HEK293 (cell line): ENCODE data around the gene SELENOS.

Experiments
- BCL11B ChIP-seq: fragments of 450-650 bp; formaldehyde crosslinking; IDR thresholded peaks from 2 replicates; pipeline ENCODE4 v1.5.1; 2016; ENCODE audit warnings: low read depth, missing biosample characterization, missing genetic modification characterization
- GLIS1 ChIP-seq: fragments of 450-650 bp; formaldehyde crosslinking; IDR thresholded peaks from 2 replicates; pipeline ENCODE4 v1.5.1; 2016; ENCODE audit warnings: missing biosample characterization, missing genetic modification characterization
- HIC1 ChIP-seq: fragments of 450-650 bp; formaldehyde crosslinking; IDR thresholded peaks from 2 replicates; pipeline ENCODE4 v1.5.1; 2016; ENCODE audit warnings: missing biosample characterization, missing genetic modification characterization
- KLF17 ChIP-seq: fragments of 450-650 bp; formaldehyde crosslinking; IDR thresholded peaks from 2 replicates; pipeline ENCODE4 v1.5.1; 2016; ENCODE audit warnings: missing biosample characterization, missing genetic modification characterization
- MZF1 ChIP-seq: fragments of 450-650 bp; formaldehyde crosslinking; IDR thresholded peaks from 2 replicates; pipeline ENCODE4 v1.5.1; 2017; ENCODE audit warnings: missing biosample characterization, missing genetic modification characterization, borderline replicate concordance
- SETDB1 ChIP-seq: IDR thresholded peaks from one replicate; pipeline ENCODE4 v1.6.1; 2017; ENCODE audit warnings: mild to moderate bottlenecking, low read length, moderate library complexity, mixed read lengths; ENCODE audit not compliant: insufficient read length
- ZBTB10 ChIP-seq: fragments of 450-650 bp; formaldehyde crosslinking; IDR thresholded peaks from 2 replicates; pipeline ENCODE4 v1.5.1; 2016; ENCODE audit warnings: missing biosample characterization, missing genetic modification characterization
- ZFHX2 ChIP-seq: fragments of 450-650 bp; formaldehyde crosslinking; conservative IDR thresholded peaks from 2 replicates; pipeline ENCODE4 v1.5.1; 2016; ENCODE audit warnings: missing biosample characterization, missing genetic modification characterization
- ZFP69B ChIP-seq: fragments of 450-650 bp; formaldehyde crosslinking; IDR thresholded peaks from 2 replicates; pipeline ENCODE4 v1.5.1; 2016; ENCODE audit warnings: missing biosample characterization, missing genetic modification characterization
- ZIC2 ChIP-seq: fragments of 450-650 bp; formaldehyde crosslinking; IDR thresholded peaks from 2 replicates; pipeline ENCODE4 v1.5.1; 2016; ENCODE audit warnings: missing biosample characterization, missing genetic modification characterization
- ZNF114 ChIP-seq: fragments of 450-650 bp; formaldehyde crosslinking; IDR thresholded peaks from 2 replicates; pipeline ENCODE4 v1.5.0; 2017; ENCODE audit warnings: missing biosample characterization, missing genetic modification characterization
- ZNF433 ChIP-seq: fragments of 450-650 bp; formaldehyde crosslinking; IDR thresholded peaks from 2 replicates; pipeline ENCODE4 v1.5.1; 2016; ENCODE audit warnings: missing biosample characterization, missing genetic modification characterization, low read depth
- ZNF518A ChIP-seq: fragments of 450-650 bp; formaldehyde crosslinking; conservative IDR thresholded peaks from 2 replicates; pipeline ENCODE4 v1.5.1; 2016; ENCODE audit warnings: low read depth, missing biosample characterization, missing genetic modification characterization
- ZNF624 ChIP-seq: fragments of 450-650 bp; formaldehyde crosslinking; IDR thresholded peaks from 2 replicates; pipeline ENCODE4 v1.5.1; 2017; ENCODE audit warnings: missing biosample characterization, missing genetic modification characterization
- ZNF660 ChIP-seq: fragments of 450-650 bp; IDR thresholded peaks from 2 replicates; pipeline ENCODE4 v1.5.1; 2018; ENCODE audit warnings: missing biosample characterization, mild to moderate bottlenecking, missing genetic modification characterization
- TF ChIP-seq, protein P1 (sequence below): fragments of 450-650 bp; formaldehyde crosslinking; IDR thresholded peaks from 2 replicates; pipeline ENCODE4 v1.5.1; 2016; ENCODE audit warnings: missing biosample characterization, missing genetic modification characterization
- TF ChIP-seq, protein P2 (sequence below): fragments of 450-650 bp; formaldehyde crosslinking; IDR thresholded peaks from 2 replicates; pipeline ENCODE4 v1.5.1; 2016; ENCODE audit warnings: missing biosample characterization, missing genetic modification characterization
- TF ChIP-seq, protein P3 (sequence below): fragments of 450-650 bp; formaldehyde crosslinking; IDR thresholded peaks from 2 replicates; pipeline ENCODE4 v1.5.1; 2016; ENCODE audit warnings: missing biosample characterization, missing genetic modification characterization
- TF ChIP-seq, protein P4 (sequence below): fragments of 450-650 bp; formaldehyde crosslinking; IDR thresholded peaks from 2 replicates; pipeline ENCODE4 v1.5.1; 2016; ENCODE audit warnings: missing biosample characterization, missing genetic modification characterization

Gene SELENOS

GRCh38 chr15:101294731-101295606, 17.7 kb upstream of the SELENOS start, which contains the start of gene SNRPA1 (continued):
- TF ChIP-seq HIC1 (tag by site-specific recombination) (no peak; the same call in 1 of the 2 replicates), ZBTB10 (tag by site-specific recombination) (peak; percentile 96), ZNF433 (tag by site-specific recombination) (no peak), MZF1 (tag by site-specific recombination) (peak; percentile 22; the same call in 1 of the 2 replicates), ZNF518A (tag by site-specific recombination) (peak; percentile 67), ZFHX2 (tag by site-specific recombination) (peak; percentile 92), BCL11B (tag by site-specific recombination) (0 out of 2 replicates have a peak, but pooled peaks have one; percentile 27), ZIC2 (tag by site-specific recombination) (peak; percentile 61), ZNF114 (tag by site-specific recombination) (no peak), SETDB1 (no peak), ZNF624 (tag by site-specific recombination) (no peak), ZNF660 (peak; percentile 21; the same call in 1 of the 2 replicates), ZFP69B (peak; percentile 63), KLF17 (tag by site-specific recombination) (0 out of 2 replicates have a peak, but pooled peaks have one; percentile 77), GLIS1 (tag by site-specific recombination) (peak; percentile 71)
- TF ChIP-seq, protein P1, sequence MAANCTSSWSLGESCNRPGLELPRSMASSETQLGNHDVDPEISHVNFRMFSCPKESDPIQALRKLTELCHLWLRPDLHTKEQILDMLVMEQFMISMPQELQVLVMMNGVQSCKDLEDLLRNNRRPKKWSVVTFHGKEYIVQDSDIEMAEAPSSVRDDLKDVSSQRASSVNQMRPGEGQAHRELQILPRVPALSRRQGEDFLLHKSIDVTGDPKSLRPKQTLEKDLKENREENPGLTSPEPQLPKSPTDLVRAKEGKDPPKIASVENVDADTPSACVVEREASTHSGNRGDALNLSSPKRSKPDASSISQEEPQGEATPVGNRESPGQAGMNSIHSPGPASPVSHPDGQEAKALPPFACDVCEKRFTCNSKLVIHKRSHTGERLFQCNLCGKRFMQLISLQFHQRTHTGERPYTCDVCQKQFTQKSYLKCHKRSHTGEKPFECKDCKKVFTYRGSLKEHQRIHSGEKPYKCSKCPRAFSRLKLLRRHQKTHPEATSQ (tag by site-specific recombination) = peak; percentile 82; the same call in 1 of the 2 replicates
- TF ChIP-seq, protein P2, sequence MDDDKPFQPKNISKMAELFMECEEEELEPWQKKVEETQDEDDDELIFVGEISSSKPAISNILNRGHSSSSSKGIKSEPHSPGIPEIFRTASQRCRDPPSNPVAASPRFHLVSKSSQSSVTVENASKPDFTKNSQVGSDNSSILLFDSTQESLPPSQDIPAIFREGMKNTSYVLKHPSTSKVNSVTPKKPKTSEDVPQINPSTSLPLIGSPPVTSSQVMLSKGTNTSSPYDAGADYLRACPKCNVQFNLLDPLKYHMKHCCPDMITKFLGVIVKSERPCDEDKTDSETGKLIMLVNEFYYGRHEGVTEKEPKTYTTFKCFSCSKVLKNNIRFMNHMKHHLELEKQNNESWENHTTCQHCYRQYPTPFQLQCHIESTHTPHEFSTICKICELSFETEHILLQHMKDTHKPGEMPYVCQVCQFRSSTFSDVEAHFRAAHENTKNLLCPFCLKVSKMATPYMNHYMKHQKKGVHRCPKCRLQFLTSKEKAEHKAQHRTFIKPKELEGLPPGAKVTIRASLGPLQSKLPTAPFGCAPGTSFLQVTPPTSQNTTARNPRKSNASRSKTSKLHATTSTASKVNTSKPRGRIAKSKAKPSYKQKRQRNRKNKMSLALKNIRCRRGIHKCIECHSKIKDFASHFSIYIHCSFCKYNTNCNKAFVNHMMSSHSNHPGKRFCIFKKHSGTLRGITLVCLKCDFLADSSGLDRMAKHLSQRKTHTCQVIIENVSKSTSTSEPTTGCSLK (tag by site-specific recombination) = no peak
- TF ChIP-seq, protein P3, sequence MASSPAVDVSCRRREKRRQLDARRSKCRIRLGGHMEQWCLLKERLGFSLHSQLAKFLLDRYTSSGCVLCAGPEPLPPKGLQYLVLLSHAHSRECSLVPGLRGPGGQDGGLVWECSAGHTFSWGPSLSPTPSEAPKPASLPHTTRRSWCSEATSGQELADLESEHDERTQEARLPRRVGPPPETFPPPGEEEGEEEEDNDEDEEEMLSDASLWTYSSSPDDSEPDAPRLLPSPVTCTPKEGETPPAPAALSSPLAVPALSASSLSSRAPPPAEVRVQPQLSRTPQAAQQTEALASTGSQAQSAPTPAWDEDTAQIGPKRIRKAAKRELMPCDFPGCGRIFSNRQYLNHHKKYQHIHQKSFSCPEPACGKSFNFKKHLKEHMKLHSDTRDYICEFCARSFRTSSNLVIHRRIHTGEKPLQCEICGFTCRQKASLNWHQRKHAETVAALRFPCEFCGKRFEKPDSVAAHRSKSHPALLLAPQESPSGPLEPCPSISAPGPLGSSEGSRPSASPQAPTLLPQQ (tag by site-specific recombination) = peak; percentile 65
- TF ChIP-seq, protein P4, sequence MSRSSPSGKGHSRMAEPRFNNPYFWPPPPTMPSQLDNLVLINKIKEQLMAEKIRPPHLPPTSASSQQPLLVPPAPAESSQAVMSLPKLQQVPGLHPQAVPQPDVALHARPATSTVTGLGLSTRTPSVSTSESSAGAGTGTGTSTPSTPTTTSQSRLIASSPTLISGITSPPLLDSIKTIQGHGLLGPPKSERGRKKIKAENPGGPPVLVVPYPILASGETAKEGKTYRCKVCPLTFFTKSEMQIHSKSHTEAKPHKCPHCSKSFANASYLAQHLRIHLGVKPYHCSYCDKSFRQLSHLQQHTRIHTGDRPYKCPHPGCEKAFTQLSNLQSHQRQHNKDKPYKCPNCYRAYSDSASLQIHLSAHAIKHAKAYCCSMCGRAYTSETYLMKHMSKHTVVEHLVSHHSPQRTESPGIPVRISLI (tag by site-specific recombination) = no peak
